H9 (cell line): ENCODE results near the gene OR13J1. TPM values are rescaled to one million over a fixed set of nuclear protein-coding genes. Genes with fewer than 3 reads are reported as not detected.

ENCODE experiments used
- DNase-seq: peaks from one replicate; pipeline ENCODE4 v3.0.0-alpha.2; 2017
- H2AFZ ChIP-seq: one replicate; pipeline ENCODE4 v1.6.1; 2013; ENCODE audit warnings: mild to moderate bottlenecking, low read length, control low read depth, moderate library complexity
- H2AK5ac ChIP-seq: 2 replicates; pipeline ENCODE4 v1.6.1; 2013; ENCODE audit warnings: low read length, control low read depth, mixed read lengths; ENCODE audit not compliant: insufficient read length
- H2BK120ac ChIP-seq: one replicate; pipeline ENCODE4 v1.6.1; 2013; ENCODE audit warnings: low read depth, mild to moderate bottlenecking, low read length, control low read depth, inconsistent platforms; ENCODE audit not compliant: poor library complexity, severe bottlenecking
- H2BK12ac ChIP-seq: 2 replicates; pipeline ENCODE4 v1.6.1; 2013; ENCODE audit warnings: low read length, control low read depth, mixed read lengths, low read depth; ENCODE audit not compliant: insufficient read length
- H2BK15ac ChIP-seq: 2 replicates; pipeline ENCODE4 v1.6.1; 2013; ENCODE audit warnings: low read depth, low read length, control low read depth
- H2BK20ac ChIP-seq: one replicate; pipeline ENCODE4 v1.6.1; 2013; ENCODE audit warnings: low read depth, mild to moderate bottlenecking, low read length, control low read depth, inconsistent platforms; ENCODE audit not compliant: poor library complexity, severe bottlenecking
- H2BK5ac ChIP-seq: 2 replicates; pipeline ENCODE4 v1.6.1; 2013; ENCODE audit warnings: low read length, control low read depth, mixed read lengths; ENCODE audit not compliant: insufficient read length
- H3K14ac ChIP-seq: 2 replicates; pipeline ENCODE4 v1.6.1; 2013; ENCODE audit warnings: low read length, control low read depth; ENCODE audit not compliant: insufficient read depth
- H3K18ac ChIP-seq: 2 replicates; pipeline ENCODE4 v1.6.1; 2013; ENCODE audit warnings: low read depth, mild to moderate bottlenecking, mixed read lengths, low read length, control low read depth; ENCODE audit not compliant: insufficient read length
- H3K23ac ChIP-seq: 2 replicates; pipeline ENCODE4 v1.6.1; 2013; ENCODE audit warnings: low read length, control low read depth, mixed read lengths, low read depth; ENCODE audit not compliant: insufficient read length
- H3K23me2 ChIP-seq: 2 replicates; pipeline ENCODE4 v1.6.1; 2013; ENCODE audit warnings: low read depth, mild to moderate bottlenecking, mixed read lengths, low read length, control low read depth; ENCODE audit not compliant: insufficient read length, poor library complexity, severe bottlenecking
- H3K27ac ChIP-seq: 2 replicates; pipeline ENCODE4 v1.5.1; 2013; ENCODE audit warnings: low read length, control low read depth, mixed read lengths, low read depth; ENCODE audit not compliant: insufficient read length
- H3K27me3 ChIP-seq: 2 replicates; pipeline ENCODE4 v1.6.1; 2013; ENCODE audit warnings: low read length, control low read depth, inconsistent platforms; ENCODE audit not compliant: insufficient read depth
- H3K4ac ChIP-seq: 2 replicates; pipeline ENCODE4 v1.6.1; 2013; ENCODE audit warnings: low read depth, mild to moderate bottlenecking, control low read depth, inconsistent platforms, low read length, moderate library complexity
- H3K4me1 ChIP-seq: 2 replicates; pipeline ENCODE4 v1.6.1; 2013; ENCODE audit warnings: low read length, control low read depth, inconsistent platforms; ENCODE audit not compliant: insufficient read depth
- H3K4me2 ChIP-seq: 2 replicates; pipeline ENCODE4 v1.6.1; 2013; ENCODE audit warnings: low read length, control low read depth, mixed read lengths; ENCODE audit not compliant: insufficient read length, insufficient read depth
- H3K56ac ChIP-seq: 2 replicates; pipeline ENCODE4 v1.6.1; 2013; ENCODE audit warnings: low read depth, mild to moderate bottlenecking, mixed read lengths, low read length, control low read depth; ENCODE audit not compliant: insufficient read length
- H3K79me1 ChIP-seq: 2 replicates; pipeline ENCODE4 v1.6.1; 2013; ENCODE audit warnings: low read depth, mild to moderate bottlenecking, moderate library complexity, low read length, control low read depth, inconsistent platforms; ENCODE audit not compliant: insufficient read depth, poor library complexity, severe bottlenecking
- H3K79me2 ChIP-seq: 2 replicates; pipeline ENCODE4 v1.6.1; 2013; ENCODE audit warnings: low read length, control low read depth, inconsistent platforms; ENCODE audit not compliant: insufficient read depth
- H3K9ac ChIP-seq: 2 replicates; pipeline ENCODE4 v1.6.1; 2013; ENCODE audit warnings: low read length, control low read depth, mixed read lengths; ENCODE audit not compliant: insufficient read length; ENCODE audit errors: extremely low read depth
- H3K9me3 ChIP-seq: one replicate; pipeline ENCODE4 v1.6.1; 2013; ENCODE audit warnings: low read depth, low read length, inconsistent platforms; ENCODE audit not compliant: control insufficient read depth
- H3T11ph ChIP-seq: one replicate; pipeline ENCODE4 v1.6.1; 2013; ENCODE audit warnings: mild to moderate bottlenecking, low read length, control low read depth, inconsistent platforms
- H4K20me1 ChIP-seq: one replicate; pipeline ENCODE4 v1.6.1; 2013; ENCODE audit not compliant: control insufficient read depth, insufficient read length, insufficient read depth
- H4K5ac ChIP-seq: 2 replicates; pipeline ENCODE4 v1.6.1; 2013; ENCODE audit warnings: low read depth, mild to moderate bottlenecking, mixed read lengths, low read length, control low read depth; ENCODE audit not compliant: insufficient read length
- H4K8ac ChIP-seq: replicated peaks from 2 replicates; pipeline ENCODE4 v1.6.1; 2013; ENCODE audit warnings: low read length, control low read depth, mixed read lengths, low read depth; ENCODE audit not compliant: insufficient read length
- H4K91ac ChIP-seq: 2 replicates; pipeline ENCODE4 v1.6.1; 2013; ENCODE audit warnings: low read depth, mild to moderate bottlenecking, moderate library complexity, mixed read lengths, low read length, control low read depth; ENCODE audit not compliant: insufficient read length
- H3K27ac Mint-ChIP-seq, 3 experiments: 2 replicates in 2 of 3; 3 replicates in 1 of 3; pipeline ENCODE4 v1.8.0; 2020 to 2021; ENCODE audit warnings: mixed read lengths in 3 of 3, mild to moderate bottlenecking in 1 of 3, moderate library complexity in 1 of 3
- H3K27me3 Mint-ChIP-seq: 2 replicates; pipeline ENCODE4 v1.8.0; 2021; ENCODE audit warnings: low read depth, mild to moderate bottlenecking, moderate library complexity, mixed read lengths
- H3K36me3 Mint-ChIP-seq, 3 experiments: 2 replicates in 2 of 3; 3 replicates in 1 of 3; pipeline ENCODE4 v1.8.0; 2020 to 2021; ENCODE audit warnings: low read depth in 3 of 3, mixed read lengths in 3 of 3; ENCODE audit not compliant: insufficient read depth in 1 of 3
- H3K4me1 Mint-ChIP-seq, 2 experiments: 2 replicates each; pipeline ENCODE4 v1.8.0; 2020; ENCODE audit warnings: mixed read lengths in 2 of 2
- H3K4me3 Mint-ChIP-seq, 2 experiments: 2 replicates in 1 of 2; 3 replicates in 1 of 2; pipeline ENCODE4 v1.8.0; 2020 to 2021; ENCODE audit warnings: mild to moderate bottlenecking in 2 of 2, mixed read lengths in 2 of 2, moderate library complexity in 1 of 2
- H3K9me3 Mint-ChIP-seq, 2 experiments: 2 replicates in 1 of 2; 3 replicates in 1 of 2; pipeline ENCODE4 v1.8.0; 2020; ENCODE audit warnings: mild to moderate bottlenecking in 2 of 2, mixed read lengths in 2 of 2, moderate library complexity in 1 of 2
- WGBS: extraction: QIAGEN DNeasy Blood & Tissue Kit; methylation state at CpG from one replicate; pipeline ENCODE4 v1.1.7; 2013; ENCODE audit warnings: missing lambda C conversion rate, low lambda C conversion rate, mixed read lengths; ENCODE audit not compliant: insufficient read length; ENCODE audit errors: extremely low coverage; 5-methylcytosine and 5-hydroxymethylcytosine counted together
- total RNA-seq: library from RNA; stranded (reverse); gene quantifications from 2 replicates; pipeline ENCODE4 v1.2.1, GENCODE V29; 2021
- TF ChIP-seq, protein P1 (sequence below): fragments of 200-600 bp; sonication (generic); conservative IDR thresholded peaks from 3 replicates; pipeline ENCODE4 v1.8.0; 2021; ENCODE audit warnings: antibody characterized with exemption, mild to moderate bottlenecking

The OR13J1 gene
- total RNA-seq, 1 experiment from 2014 or later = not detected

- DNase-seq = no peak
- Histone ChIP-seq H3K23me2 (no peaks in the 10 kb centered on the region), H2AK5ac (no peak overlapping the region), H3K4ac (no peak overlapping the region), H4K5ac (no peak overlapping the region), H3K79me1 (no peaks in the 10 kb centered on the region), H3K18ac (no peak overlapping the region), H4K91ac (no peak overlapping the region), H3K27ac (no peak overlapping the region), H3K27me3 (no peaks in the 10 kb centered on the region), H3K79me2 (no peaks in the 10 kb centered on the region), H2AFZ (no peak overlapping the region), H3K4me1 (peaks cover 2% of the 10 kb centered on the region; the same call in 1 of the 2 replicates), H3K9ac (no peak overlapping the region), H4K20me1 (no peaks in the 10 kb centered on the region), H3K56ac (no peak overlapping the region), H2BK5ac (no peak overlapping the region), H3K23ac (no peak overlapping the region), H3K14ac (no peak overlapping the region), H3K9me3 (no peaks in the 10 kb centered on the region), H2BK15ac (no peak overlapping the region), H3K4me2 (no peak overlapping the region), H2BK20ac (no peak overlapping the region), H2BK120ac (no peak overlapping the region), H3T11ph (no peak overlapping the region), H4K8ac (no peak overlapping the region), H2BK12ac (no peak overlapping the region)
- Mint-ChIP-seq H3K4me3 (no peak overlapping the region), H3K4me1 (peaks cover 13% of the 10 kb centered on the region in 2 experiments), H3K27ac (no peak overlapping the region), H3K9me3 (no peaks in the 10 kb centered on the region), H3K36me3 (no peaks in the 10 kb centered on the region; a peak in 1 of 7 replicates), H3K27me3 (peaks cover 38% of the 10 kb centered on the region)
- no CpG with 5 or more reads among the region's 8 CpGs for WGBS
- TF ChIP-seq, protein P1, sequence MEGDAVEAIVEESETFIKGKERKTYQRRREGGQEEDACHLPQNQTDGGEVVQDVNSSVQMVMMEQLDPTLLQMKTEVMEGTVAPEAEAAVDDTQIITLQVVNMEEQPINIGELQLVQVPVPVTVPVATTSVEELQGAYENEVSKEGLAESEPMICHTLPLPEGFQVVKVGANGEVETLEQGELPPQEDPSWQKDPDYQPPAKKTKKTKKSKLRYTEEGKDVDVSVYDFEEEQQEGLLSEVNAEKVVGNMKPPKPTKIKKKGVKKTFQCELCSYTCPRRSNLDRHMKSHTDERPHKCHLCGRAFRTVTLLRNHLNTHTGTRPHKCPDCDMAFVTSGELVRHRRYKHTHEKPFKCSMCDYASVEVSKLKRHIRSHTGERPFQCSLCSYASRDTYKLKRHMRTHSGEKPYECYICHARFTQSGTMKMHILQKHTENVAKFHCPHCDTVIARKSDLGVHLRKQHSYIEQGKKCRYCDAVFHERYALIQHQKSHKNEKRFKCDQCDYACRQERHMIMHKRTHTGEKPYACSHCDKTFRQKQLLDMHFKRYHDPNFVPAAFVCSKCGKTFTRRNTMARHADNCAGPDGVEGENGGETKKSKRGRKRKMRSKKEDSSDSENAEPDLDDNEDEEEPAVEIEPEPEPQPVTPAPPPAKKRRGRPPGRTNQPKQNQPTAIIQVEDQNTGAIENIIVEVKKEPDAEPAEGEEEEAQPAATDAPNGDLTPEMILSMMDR = no peak
Observed at GRCh38 chr9:35863583-35863982, 6.6 kb downstream of the OR13J1 start.
